ENCODE measurements around the gene HSPA1A. TPM values are rescaled to one million over a fixed set of nuclear protein-coding genes. Genes with fewer than 3 reads are reported as not detected.
"Not testable (repeated sequence)": the region's sequence is repeated elsewhere in the genome, so short reads cannot be mapped to it uniquely, and the experiment has no call there.

Gene HSPA1A
- total and polyA plus RNA-seq, 8 donors: 64.3 to 205 (median 96.5) TPM

DNA sequence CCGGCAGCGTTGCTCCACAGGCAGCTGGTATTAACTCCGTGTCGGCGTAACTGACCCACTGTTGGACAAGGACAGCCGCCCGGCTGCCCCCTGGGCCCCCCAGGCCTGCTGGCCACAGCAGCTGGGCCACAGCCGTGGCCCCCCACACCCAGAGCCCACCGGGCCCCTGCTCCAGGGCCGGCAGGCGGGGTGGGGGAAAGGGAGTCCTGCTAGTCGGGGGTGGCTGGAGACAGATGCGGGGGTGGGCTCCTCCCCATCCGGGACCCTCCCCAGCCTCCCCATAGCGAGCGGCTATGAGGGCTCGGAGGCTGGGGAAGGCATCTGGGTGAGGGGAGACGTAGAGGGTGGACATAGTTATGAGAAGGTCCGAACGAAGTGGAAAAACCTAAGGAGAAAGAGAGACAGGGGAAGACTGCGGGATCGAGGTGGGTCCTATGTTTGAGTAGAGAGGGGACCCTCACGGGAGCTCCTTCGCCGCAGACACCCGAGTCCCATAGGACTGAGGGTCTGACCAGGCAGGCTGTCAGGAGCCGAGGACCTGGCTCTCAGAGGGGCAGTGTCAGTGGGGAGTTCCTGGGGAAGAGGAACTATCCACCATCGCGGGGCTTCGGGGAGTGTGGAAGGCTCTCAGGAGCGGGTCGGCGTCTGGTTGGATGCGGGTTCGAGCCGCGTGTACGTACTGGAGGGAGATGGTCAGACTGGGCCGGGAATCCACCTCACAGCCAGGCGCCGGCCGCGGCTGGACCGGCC, 20.3 kb upstream of the HSPA1A start:
- Histone ChIP-seq H3K4me1 (peaks cover 15 to 45% of the 10 kb centered on the region in 2 donors), H3K9me3 (no peaks in the 10 kb centered on the region), H3K27me3 (no peaks in the 10 kb centered on the region), H3K4me3 (peak overlapping the region; percentile 90 to 97), H3K27ac (peak overlapping the region; percentile 93 to 96), H3K36me3 (peaks cover 0 to 36% of the 10 kb centered on the region in 2 donors)
- ATAC-seq (peak; percentile 16), DNase-seq (peak in 3 of 4 donors; percentile 19 to 74 (median 53))
- intact Hi-C loops (cut with DNase I): no loop called here
- TF ChIP-seq, protein P1, sequence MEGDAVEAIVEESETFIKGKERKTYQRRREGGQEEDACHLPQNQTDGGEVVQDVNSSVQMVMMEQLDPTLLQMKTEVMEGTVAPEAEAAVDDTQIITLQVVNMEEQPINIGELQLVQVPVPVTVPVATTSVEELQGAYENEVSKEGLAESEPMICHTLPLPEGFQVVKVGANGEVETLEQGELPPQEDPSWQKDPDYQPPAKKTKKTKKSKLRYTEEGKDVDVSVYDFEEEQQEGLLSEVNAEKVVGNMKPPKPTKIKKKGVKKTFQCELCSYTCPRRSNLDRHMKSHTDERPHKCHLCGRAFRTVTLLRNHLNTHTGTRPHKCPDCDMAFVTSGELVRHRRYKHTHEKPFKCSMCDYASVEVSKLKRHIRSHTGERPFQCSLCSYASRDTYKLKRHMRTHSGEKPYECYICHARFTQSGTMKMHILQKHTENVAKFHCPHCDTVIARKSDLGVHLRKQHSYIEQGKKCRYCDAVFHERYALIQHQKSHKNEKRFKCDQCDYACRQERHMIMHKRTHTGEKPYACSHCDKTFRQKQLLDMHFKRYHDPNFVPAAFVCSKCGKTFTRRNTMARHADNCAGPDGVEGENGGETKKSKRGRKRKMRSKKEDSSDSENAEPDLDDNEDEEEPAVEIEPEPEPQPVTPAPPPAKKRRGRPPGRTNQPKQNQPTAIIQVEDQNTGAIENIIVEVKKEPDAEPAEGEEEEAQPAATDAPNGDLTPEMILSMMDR (IDR thresholded peaks at IDR 0.05): no peak

DNA sequence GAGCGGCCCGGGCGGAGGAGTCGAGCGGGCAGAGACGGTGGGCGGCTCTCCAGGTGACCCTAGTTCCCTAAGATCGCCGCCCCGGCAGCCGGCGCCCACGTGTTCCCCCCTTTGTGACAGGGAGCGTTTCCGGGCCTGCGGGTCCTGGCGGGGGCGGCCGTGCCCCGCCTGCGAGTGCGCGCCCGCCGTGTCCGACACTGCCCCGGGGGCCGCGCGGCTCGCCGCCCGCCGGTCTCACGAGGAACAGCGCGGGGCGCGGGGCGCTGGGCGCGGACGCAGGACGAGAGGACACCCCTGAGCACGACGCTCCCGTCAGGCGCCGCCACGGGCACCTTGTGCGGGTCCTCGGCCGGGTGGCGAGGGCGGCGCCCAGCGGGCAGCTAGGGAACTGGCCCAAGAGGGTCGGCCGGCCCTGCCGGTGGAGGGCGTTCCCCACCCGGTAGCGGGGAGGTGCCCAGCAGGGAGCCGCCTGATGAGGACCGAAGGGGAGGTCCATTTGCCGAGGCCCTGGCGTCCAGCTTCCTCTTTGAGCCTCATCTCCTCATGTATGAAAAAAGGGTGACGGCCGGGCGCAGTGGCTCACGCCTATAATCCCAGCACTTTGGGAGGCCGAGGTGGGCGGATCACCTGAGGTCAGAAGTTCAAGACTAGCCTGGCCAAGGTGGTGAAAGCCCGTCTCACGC, 19.6 kb upstream of the HSPA1A start, which contains the start of gene VARS1:
Gene VARS1, minus strand, starts transcription at position 137 of the 683 bp plus-strand sequence. CDS start 535 bp downstream, outside the sequence.
- H3K9me3 ChIP-seq: no peaks in the 10 kb centered on the region
- H3K4me3 ChIP-seq: peak within 1 kb of the TSS; percentile 90 to 97
- ATAC-seq (peak; percentile 98), DNase-seq (peak; percentile 92 to 100 (median 94))
- intact Hi-C loops (cut with DNase I): no loop called here
- TF ChIP-seq, protein P1 (IDR thresholded peaks at IDR 0.05): peak; percentile 89 to 93
- no peaks in the 10 kb centered on the region for H3K27me3 ChIP-seq
- peaks cover 15 to 45% of the 10 kb centered on the region in 2 donors for H3K4me1 ChIP-seq
- peaks cover 0 to 28% of the 10 kb centered on the region in 2 donors for H3K36me3 ChIP-seq
- H3K27ac ChIP-seq: peak within 1 kb of the TSS; percentile 93 to 96

DNA sequence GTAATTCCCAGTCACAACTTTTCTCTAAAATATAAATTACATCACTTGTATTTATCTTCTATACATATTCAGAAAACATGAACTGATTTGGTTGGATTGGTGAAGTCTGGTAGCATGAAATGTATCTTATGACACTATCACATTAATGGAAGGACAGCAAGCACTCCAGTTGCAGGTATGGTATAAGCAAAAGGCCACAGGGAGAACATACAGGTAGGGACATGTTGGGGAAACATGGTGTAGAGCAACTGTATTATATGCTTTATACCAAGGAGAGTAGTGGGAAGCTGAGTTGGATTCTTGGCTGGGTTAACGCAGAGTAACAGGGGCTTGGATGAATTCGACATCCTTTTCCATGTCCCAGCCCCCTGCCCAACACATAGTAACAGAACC, 18.4 kb upstream of the HSPA1A start:
- ATAC-seq: no peak
- no peak for DNase-seq
- intact Hi-C loops (cut with DNase I): no loop called here
- TF ChIP-seq, protein P1 (IDR thresholded peaks at IDR 0.05): no peak
- no peaks in the 10 kb centered on the region for H3K9me3 ChIP-seq
- peaks cover 0 to 26% of the 10 kb centered on the region in 2 donors for H3K36me3 ChIP-seq
- H3K27ac ChIP-seq: peak overlapping the region; percentile 7 to 96
- H3K4me1 ChIP-seq: peaks cover 15 to 45% of the 10 kb centered on the region in 2 donors
- no peaks in the 10 kb centered on the region for H3K27me3 ChIP-seq
- no peak overlapping the region for H3K4me3 ChIP-seq

DNA sequence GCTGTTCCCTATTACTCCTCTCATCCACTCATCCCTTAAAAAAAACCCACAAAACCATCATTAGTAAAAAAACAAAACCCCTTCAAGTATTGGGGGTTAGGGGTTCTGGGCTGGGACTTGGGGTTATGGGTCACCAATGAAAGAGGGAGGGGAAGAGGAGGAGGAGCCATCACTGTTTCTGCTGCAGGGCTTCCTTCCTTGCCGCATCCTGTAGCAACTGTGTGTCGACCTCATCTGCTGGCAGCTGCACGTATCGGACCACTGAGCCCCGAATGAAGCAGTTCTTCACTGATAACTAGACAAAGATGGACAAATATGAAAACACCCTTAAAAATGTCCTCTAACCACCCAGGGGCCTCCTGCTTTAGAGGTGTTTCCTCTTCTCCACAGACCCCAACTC, 17.8 kb upstream of the HSPA1A start:
- no peaks in the 10 kb centered on the region for H3K27me3 ChIP-seq
- DNase-seq (peak in 1 of 4 donors; percentile 8), ATAC-seq (no peak)
- TF ChIP-seq, protein P1 (IDR thresholded peaks at IDR 0.05): no peak
- intact Hi-C loops (cut with DNase I): no loop called here
- H3K4me3 ChIP-seq: no peak overlapping the region
- peaks cover 15 to 45% of the 10 kb centered on the region in 2 donors for H3K4me1 ChIP-seq
- peak overlapping the region in 1 of 2 donors; percentile 96 for H3K27ac ChIP-seq
- H3K9me3 ChIP-seq: no peaks in the 10 kb centered on the region
- peaks cover 0 to 26% of the 10 kb centered on the region in 2 donors for H3K36me3 ChIP-seq

DNA sequence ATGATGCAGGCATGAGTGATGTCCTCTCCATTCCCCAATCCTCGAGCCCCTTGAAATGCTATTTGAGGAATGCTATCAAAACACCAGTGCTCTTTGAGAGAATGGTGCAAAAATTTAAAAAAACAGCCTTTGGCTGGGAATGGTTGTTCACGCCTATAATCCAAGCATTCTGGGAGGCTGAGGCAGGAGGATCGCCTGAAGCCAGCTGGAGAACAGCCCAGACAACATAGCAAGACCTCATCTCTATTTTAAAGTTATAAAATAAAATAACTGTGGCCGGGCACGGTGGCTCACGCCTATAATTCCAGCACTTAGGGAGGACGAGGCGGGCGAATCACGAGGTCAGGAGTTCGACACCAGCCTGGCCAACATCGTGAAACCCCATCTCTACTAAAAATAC, 15.6 kb upstream of the HSPA1A start:
- no peak for ATAC-seq
- Histone ChIP-seq H3K9me3 (no peaks in the 10 kb centered on the region), H3K4me1 (peaks cover 6 to 28% of the 10 kb centered on the region in 2 donors), H3K27ac (no peak overlapping the region), H3K4me3 (no peak overlapping the region), H3K27me3 (no peaks in the 10 kb centered on the region), H3K36me3 (peaks cover 0 to 36% of the 10 kb centered on the region in 2 donors)
- DNase-seq: no peak
- TF ChIP-seq, protein P1 (IDR thresholded peaks at IDR 0.05): no peak
- intact Hi-C loops (cut with DNase I): no loop called here

DNA sequence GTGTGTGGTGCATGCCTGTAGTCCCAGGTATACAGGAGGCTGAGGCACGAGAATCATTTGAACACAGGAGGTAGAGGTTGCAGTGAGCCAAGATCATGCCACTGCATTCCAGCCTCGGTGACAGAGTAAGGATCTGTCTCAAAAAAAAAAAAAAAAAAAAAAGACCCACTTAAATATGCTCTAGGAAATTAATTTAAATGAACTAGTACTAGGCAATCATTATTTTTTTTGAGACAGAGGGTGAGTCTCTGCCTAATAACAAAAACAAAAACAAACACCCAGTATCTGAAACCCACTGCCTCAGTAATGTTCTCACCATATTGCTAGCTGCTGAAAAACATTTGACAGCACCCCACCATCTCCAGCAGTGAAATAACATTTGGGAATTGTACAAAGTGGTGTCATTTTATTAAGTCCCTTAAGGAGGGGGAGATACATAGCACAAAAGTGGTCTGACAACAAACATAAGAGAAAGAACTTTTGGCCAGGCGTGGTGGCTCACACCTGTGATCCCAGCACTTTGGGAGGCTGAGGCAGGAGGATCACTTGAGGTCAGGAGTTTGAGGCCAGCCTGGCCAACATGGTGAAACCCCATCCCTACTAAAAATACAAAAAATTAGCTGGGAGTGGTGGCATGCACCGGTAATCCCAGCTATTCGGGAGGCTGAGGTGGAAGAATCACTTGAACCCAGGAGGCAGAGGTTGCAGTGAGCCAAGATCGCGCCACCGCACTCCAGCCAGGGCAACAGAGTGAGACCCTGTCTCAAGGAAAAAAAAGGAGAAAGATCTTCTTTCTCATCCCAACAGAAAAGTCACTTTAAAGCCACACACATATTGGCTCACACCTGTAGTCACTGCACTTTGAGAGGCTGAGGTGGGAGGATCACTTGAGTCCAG, 14.1 kb upstream of the HSPA1A start:
- Histone ChIP-seq H3K36me3 (peaks cover 0 to 36% of the 10 kb centered on the region in 2 donors), H3K4me1 (peaks cover 8 to 34% of the 10 kb centered on the region in 2 donors)
- DNase-seq; ATAC-seq; H3K4me3 ChIP-seq; H3K27me3 ChIP-seq; H3K9me3 ChIP-seq; H3K27ac ChIP-seq; intact Hi-C loops (cut with DNase I): not testable (repeated sequence)
